WI38 (cell line): Measurements from ENCODE around the gene HACD2.

Experiments
- H3K4me3 ChIP-seq: 2 replicates; pipeline ENCODE4 v1.5.1; 2011; ENCODE audit warnings: low read depth, mild to moderate bottlenecking, control low read depth, low read length
- TF ChIP-seq, protein P1 (sequence below): IDR thresholded peaks from 2 replicates; pipeline ENCODE4 v1.5.1; 2012; ENCODE audit warnings: low read depth, mild to moderate bottlenecking, control low read depth, low read length

The HACD2 gene

DNA sequence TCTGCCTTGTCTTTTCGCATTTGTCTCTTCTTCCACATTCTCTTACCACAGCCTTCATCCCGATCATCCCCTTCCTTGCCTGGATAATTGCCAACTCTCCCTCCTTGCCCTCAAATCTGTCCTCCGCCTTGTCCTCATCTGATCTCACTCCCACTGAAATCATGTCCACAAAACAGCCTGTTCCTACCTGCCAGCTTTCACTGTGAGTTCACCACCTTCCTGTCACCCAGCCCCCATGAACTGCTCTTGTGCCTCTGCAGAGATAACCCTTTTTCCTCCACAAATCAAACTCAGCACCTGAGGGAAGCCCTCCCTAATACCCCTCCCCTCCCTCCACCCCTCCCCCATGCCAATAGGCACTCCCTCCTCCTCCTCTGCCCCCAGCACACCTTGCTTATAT, 131.2 kb downstream of the HACD2 start:
- TF ChIP-seq, protein P1, sequence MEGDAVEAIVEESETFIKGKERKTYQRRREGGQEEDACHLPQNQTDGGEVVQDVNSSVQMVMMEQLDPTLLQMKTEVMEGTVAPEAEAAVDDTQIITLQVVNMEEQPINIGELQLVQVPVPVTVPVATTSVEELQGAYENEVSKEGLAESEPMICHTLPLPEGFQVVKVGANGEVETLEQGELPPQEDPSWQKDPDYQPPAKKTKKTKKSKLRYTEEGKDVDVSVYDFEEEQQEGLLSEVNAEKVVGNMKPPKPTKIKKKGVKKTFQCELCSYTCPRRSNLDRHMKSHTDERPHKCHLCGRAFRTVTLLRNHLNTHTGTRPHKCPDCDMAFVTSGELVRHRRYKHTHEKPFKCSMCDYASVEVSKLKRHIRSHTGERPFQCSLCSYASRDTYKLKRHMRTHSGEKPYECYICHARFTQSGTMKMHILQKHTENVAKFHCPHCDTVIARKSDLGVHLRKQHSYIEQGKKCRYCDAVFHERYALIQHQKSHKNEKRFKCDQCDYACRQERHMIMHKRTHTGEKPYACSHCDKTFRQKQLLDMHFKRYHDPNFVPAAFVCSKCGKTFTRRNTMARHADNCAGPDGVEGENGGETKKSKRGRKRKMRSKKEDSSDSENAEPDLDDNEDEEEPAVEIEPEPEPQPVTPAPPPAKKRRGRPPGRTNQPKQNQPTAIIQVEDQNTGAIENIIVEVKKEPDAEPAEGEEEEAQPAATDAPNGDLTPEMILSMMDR, result no peak
- H3K4me3 ChIP-seq, result no peak overlapping the region

DNA sequence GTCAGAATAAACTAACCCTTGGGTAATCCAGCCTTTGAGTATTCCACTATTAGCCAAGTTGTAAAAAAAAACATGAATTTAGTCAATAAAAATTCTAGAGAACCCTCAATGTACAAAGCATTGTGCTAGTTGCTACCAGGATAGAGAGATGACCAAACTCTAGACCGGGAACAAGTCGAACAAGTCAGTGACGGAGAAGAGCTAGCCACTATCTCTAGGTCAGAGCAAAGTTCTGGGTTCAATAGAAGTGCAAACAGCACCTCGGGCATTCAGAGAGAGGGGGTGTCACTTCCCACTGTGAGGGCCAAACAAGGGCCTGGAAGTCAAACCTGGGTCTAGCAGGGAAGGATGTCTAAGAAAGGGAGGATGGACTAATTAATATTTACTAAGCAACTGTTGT, 133.7 kb downstream of the HACD2 start:
- TF ChIP-seq, protein P1, result no peak
- no peak overlapping the region for H3K4me3 ChIP-seq

DNA sequence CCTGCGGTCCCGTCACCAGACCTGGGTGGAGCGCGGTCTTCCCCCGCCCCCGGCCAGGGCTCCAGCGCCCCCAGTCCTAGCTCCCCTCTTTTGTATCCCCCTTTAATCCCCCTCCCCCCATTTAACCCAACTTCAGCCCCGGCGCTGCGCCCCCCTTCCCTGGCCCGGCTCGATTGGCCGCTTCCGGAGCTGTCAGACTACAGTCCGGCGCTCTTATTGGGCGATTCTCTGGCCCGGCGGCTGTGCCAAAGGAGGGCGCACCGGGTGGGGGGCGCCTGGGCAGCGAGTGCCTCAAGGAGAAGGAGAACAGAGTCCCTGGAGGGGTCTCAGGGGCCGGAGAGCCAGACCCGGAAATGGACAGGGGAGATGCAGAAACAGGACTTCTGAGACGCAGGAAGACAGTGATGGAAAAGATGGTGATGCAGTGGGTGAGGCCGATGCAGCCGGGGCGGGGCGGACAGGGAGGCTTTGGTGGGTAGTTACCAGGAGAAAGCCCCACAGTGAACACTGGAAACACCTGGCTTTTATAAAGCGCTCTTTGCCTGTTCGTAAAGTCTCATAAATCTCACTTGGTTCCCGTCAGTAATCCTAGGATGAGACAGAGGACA, 134.8 kb downstream of the HACD2 start:
- peak overlapping the region; percentile 46 for H3K4me3 ChIP-seq
- TF ChIP-seq, protein P1, result no peak

DNA sequence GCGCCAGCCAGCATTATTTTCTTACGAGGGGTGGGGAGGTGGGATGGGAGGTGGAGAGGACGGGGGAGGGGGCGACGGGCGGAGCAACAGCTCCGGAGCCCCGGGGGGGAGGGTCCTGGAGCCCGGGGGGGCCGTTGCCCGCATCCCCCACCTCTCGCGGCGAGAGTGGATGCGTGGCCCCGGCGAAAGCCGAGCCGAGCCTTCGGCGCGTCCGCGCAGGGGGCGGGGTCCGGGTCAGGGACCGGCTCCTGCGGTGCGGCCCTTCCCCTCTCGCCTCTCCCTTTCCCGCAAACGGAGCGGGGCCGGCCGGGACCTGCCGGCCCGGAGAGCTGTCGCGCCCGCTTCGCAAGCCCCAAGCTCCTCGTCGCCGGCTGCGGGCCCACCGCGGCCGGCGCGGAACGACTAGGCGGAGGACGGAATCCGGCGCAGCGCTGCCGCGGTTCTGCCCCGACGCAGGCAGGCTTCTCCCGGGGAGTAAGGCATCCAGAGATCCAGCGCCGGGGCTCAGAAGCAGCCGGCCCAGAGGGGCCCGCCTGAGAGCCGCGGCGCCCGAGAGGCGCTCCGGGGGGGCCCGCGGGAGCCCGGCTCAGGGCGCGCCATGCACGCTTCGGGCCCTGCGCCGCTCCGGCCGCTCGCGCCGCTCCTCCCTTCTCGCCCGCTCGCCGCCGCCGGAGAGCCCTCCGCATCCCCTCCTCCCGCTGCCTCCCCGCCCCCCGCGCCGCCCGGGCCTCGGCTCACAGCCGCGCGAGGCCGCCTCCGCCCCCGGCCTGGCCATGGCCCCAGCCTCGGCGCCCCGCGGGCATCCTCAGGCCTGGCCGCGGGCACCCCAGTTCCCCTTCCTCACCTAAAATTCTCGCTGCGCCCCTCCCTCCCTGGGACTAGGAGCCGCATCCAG, 135.5 kb downstream of the HACD2 start:
- peak overlapping the region; percentile 51 for H3K4me3 ChIP-seq
- TF ChIP-seq, protein P1, result no peak

DNA sequence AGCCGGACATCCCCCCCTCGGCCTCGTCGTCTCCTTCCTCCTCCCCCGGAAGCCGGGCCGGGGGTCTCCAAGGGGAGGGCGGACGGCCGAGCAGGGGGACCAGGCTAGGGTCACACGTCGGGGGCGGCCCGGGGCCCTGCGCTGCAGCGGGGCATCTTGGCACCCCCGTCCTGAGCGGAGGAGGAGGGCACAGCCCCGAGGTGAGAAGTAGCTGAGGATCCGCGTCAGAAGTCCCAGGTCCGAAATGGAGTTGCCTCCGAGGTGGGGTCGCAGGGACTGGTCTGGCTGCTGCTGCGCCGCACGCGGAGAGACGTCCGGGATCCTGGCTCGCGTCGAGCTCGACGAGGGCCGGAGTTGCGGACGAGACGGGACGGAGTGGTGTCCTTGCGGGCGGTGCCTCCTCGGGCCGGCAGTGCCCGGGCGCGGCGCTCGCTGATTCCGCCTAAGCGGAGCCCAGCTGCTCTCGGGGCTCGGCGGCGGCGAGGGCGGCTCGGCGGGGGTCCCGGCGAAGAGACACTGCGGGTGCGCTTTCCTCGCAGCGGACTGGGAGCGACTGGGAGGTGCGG, 136.2 kb downstream of the HACD2 start, which contains the start of gene ADCY5:
TSS of gene ADCY5 (minus strand) at position 555 of the 566 bp plus-strand sequence. CDS start at position 10, 545 bp downstream.
- peak within 1 kb of the TSS; percentile 51 for H3K4me3 ChIP-seq

DNA sequence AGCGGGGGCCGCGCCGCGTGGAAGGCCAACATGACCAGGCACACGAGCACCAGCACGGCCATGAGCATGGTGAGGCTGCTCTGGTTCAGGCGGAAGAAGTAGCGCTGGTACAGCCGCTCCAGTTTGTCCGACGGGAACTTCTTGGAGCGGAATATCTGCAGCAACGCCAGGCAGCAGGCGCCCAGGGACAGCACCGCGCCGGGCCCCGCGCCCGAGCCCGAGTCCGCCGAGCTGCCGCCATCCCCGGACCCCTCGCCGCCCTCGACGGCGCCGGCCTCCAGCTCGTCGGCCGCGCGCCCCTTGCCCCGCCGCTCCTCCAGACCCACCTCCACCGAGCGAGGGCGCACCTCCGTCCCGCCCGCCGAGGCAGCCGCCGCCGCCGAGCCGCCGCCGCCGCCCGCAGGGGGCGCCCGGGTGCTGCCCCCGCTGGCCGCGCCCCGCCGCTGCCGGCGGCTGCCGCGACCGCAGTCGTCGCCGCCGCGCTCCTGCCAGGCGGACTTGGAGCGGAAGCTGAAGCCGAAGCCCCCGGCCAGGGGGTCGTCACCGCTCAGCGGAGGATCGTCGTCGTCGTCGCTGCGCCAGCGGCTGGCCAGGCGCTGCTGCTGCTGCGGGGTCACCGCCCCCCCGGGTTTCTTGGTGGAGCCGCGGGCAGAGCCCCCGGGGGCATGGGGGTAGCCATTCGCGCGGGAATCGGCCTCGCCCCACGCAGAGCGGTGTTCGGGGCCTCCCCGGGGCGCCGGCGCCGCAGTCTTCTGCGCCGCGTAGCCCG, 136.9 kb downstream of the HACD2 start:
- no peak overlapping the region for H3K4me3 ChIP-seq
- TF ChIP-seq, protein P1, result no peak

More for the DNA sequence above, 136.2 kb downstream of the HACD2 start, which contains the start of gene ADCY5:
- TF ChIP-seq, protein P1, result no peak
